ENCODE measurements around the gene ARRB2. TPM values are rescaled to one million over a fixed set of nuclear protein-coding genes. Genes with fewer than 3 reads are reported as not detected.
A peak's percentile ranks its signal among the peaks of the same experiment; 100 is the strongest.

ARRB2 gene
- total and polyA plus RNA-seq, 2 of the 13 experiments (the other 11 are each of a cell fraction or from before 2014, with no cell fraction given): 21.5 to 49.2 TPM

DNA sequence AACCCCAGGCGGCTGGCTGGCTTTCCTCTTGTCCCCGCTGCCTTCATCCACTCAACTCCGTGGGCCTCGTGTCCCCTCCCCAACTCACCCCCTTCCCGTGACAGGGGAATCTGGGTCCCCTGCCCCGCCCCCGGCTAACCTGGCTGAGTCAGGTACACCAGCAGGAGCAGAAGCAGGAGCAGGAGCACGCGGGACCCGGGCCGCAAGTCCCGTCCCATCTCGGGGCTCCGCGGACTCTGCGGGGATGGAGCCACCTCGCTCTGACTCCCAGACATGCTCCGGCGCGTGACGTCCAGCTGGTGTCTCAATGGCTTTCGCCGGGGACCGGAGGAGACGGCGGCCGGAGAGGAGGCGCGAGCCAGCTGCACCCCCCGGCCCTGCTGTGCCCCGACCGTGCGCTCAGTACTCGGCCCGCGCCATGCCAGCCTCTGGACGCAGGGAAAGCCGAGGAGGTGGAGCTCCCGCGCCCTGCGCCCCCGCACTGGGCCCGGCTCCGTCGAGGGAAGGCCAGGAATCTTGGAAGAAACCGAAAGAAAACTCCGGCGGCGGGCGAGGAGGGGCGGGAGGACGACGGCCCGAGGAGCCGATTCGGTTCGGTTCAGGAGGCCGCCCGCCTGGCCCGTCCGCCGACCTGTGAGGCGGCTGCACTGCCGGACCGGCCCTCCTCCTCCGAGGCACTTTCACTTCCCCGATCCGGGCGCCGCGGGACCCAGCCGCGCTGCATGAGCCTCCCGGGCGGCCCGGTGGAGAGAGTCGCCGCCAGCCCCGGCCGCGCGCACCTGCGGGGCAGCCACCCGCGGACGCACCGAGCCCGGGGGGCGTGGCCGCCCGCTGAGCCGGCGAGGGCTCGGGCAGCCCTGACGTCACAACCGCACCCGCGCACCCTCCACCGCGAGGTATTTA, 28.9 kb downstream of the ARRB2 start, which contains the start of the genes CXCL16 and ZMYND15:
Gene CXCL16 (minus strand): TSS at position 807 of the 903 bp plus-strand sequence. CDS start 589 bp downstream, at position 218.
Gene ZMYND15 (plus strand): TSS at position 712 of the 903 bp plus-strand sequence. CDS start 716 bp downstream, outside the sequence.
- ChIA-PET POLR2A (interaction anchor here (1.0 to 3.6 kb wide), 7 partner anchors 17 to 94 kb away, joined by 3 to 15 read pairs (median 6); partner anchors contain the start of genes GLTPD2, MINK1 and TM4SF5), CTCF (ENCODE audit: low intra/inter-chr PET ratio, low total read pairs) (no interaction called here)
- H3K36me3 ChIP-seq (replicated peaks in 1 of 2; ENCODE audit: control insufficient read depth in 1 of 2, insufficient read depth in 2 of 2, low read length in 2 of 2): no peaks in the 10 kb centered on the region; a peak in 2 of 5 replicates
- H3K9me3 ChIP-seq (ENCODE audit: low read length): no peaks in the 10 kb centered on the region
- H3K27me3 ChIP-seq (ENCODE audit: control insufficient read depth in 1 of 2, insufficient read depth in 2 of 2, low read length in 2 of 2): peaks cover 2 to 24% of the 10 kb centered on the region in 2 experiments; a peak in 3 of 5 replicates
- in situ Hi-C loops (cut with HindIII; ENCODE audit: extremely low pct_ligation_motif_present, low pct_unique_long_range_greater_than_20kb) (loop anchor here (10.0 kb wide), 1 partner anchor 45 kb away; the partner anchor contains the start of genes GLTPD2 and VMO1), intact Hi-C loops (cut with micrococcal nuclease; ENCODE audit: unreplicated experiment) (no loop called here)
- DNase-seq (ENCODE audit: low spot score): no peak
- H3K9ac ChIP-seq (ENCODE audit: insufficient read depth, low read depth, low read length): peak within 1 kb of the TSS; percentile 80
- ATAC-seq: peak; percentile 57
- no peaks in the 10 kb centered on the region for H4K20me1 ChIP-seq (ENCODE audit: insufficient read depth, low read length)
- BruUV-seq (replicated peaks): TSS peak; percentile 79
- no peak within 1 kb of the TSS for H3K27ac ChIP-seq (ENCODE audit: extremely low read length, insufficient read depth, low read length)
- no peak for FAIRE-seq
- WGBS (ENCODE audit: low lambda C conversion rate): 0% methylated on average over 4 of the region's 100 CpGs
- H2AFZ ChIP-seq (ENCODE audit: low read length): no peak within 1 kb of the TSS
- H3K4me2 ChIP-seq (ENCODE audit: low read depth, low read length): peak within 1 kb of the TSS; percentile 82
- no peaks in the 10 kb centered on the region for H3K79me2 ChIP-seq (ENCODE audit: insufficient read depth, low read length)
- peaks cover 74% of the 10 kb centered on the region for H3K4me1 ChIP-seq (ENCODE audit: insufficient read depth, low read length)
- peak within 1 kb of the TSS; percentile 75 to 88 (median 78) for H3K4me3 ChIP-seq (replicated peaks in 1 of 3; ENCODE audit: insufficient read depth in 1 of 3, low read depth in 2 of 3, low read length in 3 of 3)
- TF ChIP-seq YEATS2 (CRISPR knock-in tag; IDR thresholded peaks at IDR 0.05; ENCODE audit: borderline replicate concordance) (no peak), JUND (CRISPR knock-in tag; IDR thresholded peaks at IDR 0.05) (no peak), ZMYM3 (CRISPR knock-in tag; IDR thresholded peaks at IDR 0.05) (no peak; the same call in 1 of the 2 replicates), DNMT1 (CRISPR knock-in tag; IDR thresholded peaks at IDR 0.05) (no peak), ATF6 (CRISPR knock-in tag; conservative IDR thresholded peaks at IDR 0.05) (no peak), MIER2 (CRISPR knock-in tag; IDR thresholded peaks at IDR 0.05) (no peak), ZNF354B (CRISPR knock-in tag; IDR thresholded peaks at IDR 0.05) (no peak), SRSF9 (IDR thresholded peaks at IDR 0.05; ENCODE audit: borderline replicate concordance, insufficient read depth, low read depth, low read length, poor library complexity, severe bottlenecking) (no peak), ZNF549 (CRISPR knock-in tag; IDR thresholded peaks at IDR 0.05) (no peak), FOXA1 (IDR thresholded peaks at IDR 0.05) (no peak), FOXA1 (CRISPR knock-in tag; IDR thresholded peaks at IDR 0.05) (no peak), FOXK2 (IDR thresholded peaks at IDR 0.05) (no peak), ZNF367 (CRISPR knock-in tag; IDR thresholded peaks at IDR 0.05; ENCODE audit: borderline replicate concordance) (no peak), ZNF891 (CRISPR knock-in tag; IDR thresholded peaks at IDR 0.05) (peak; percentile 50; the same call in 1 of the 2 replicates), EED (CRISPR knock-in tag; IDR thresholded peaks at IDR 0.05) (no peak), ATF1 (CRISPR knock-in tag; IDR thresholded peaks at IDR 0.05) (no peak), NKX3-1 (CRISPR knock-in tag; IDR thresholded peaks at IDR 0.05) (no peak), SNAI1 (CRISPR knock-in tag; IDR thresholded peaks at IDR 0.05; ENCODE audit: borderline replicate concordance) (no peak), SMYD3 (CRISPR knock-in tag; IDR thresholded peaks at IDR 0.05) (no peak), LRRFIP1 (CRISPR knock-in tag; conservative IDR thresholded peaks at IDR 0.05) (no peak)
- TF ChIP-seq, protein P1, sequence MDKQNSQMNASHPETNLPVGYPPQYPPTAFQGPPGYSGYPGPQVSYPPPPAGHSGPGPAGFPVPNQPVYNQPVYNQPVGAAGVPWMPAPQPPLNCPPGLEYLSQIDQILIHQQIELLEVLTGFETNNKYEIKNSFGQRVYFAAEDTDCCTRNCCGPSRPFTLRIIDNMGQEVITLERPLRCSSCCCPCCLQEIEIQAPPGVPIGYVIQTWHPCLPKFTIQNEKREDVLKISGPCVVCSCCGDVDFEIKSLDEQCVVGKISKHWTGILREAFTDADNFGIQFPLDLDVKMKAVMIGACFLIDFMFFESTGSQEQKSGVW (CRISPR knock-in tag; IDR thresholded peaks at IDR 0.05; ENCODE audit: borderline replicate concordance): no peak

Data from HepG2 (cell line).